Fibroblast of skin of back (primary cell): ENCODE results near the gene LRP6.

Experiments
- DNase-seq: peaks from one replicate; pipeline ENCODE4 v3.0.0-alpha.2; 2013

Gene LRP6

GRCh38 chr12:12069821-12070548, 196.9 kb downstream of the LRP6 start:
- no peak for DNase-seq

- DNase-seq: no peak
These were observed 198.1 kb downstream of the LRP6 start for GRCh38 chr12:12068751-12069150.
